Measurements from ENCODE around the gene TAGLN.

The TAGLN gene

GRCh38 chr11:117230999-117231841, 32.0 kb downstream of the TAGLN start:
- peak in 1 of 4 experiments; percentile 10 for DNase-seq

- no peak for DNase-seq
Observed at GRCh38 chr11:117231842-117232091, 32.6 kb downstream of the TAGLN start, which contains the start of gene PCSK7. Gene PCSK7 (minus strand): TSS chr11:117232073. CDS start chr11:117229844, 2,229 bp downstream.

DNA sequence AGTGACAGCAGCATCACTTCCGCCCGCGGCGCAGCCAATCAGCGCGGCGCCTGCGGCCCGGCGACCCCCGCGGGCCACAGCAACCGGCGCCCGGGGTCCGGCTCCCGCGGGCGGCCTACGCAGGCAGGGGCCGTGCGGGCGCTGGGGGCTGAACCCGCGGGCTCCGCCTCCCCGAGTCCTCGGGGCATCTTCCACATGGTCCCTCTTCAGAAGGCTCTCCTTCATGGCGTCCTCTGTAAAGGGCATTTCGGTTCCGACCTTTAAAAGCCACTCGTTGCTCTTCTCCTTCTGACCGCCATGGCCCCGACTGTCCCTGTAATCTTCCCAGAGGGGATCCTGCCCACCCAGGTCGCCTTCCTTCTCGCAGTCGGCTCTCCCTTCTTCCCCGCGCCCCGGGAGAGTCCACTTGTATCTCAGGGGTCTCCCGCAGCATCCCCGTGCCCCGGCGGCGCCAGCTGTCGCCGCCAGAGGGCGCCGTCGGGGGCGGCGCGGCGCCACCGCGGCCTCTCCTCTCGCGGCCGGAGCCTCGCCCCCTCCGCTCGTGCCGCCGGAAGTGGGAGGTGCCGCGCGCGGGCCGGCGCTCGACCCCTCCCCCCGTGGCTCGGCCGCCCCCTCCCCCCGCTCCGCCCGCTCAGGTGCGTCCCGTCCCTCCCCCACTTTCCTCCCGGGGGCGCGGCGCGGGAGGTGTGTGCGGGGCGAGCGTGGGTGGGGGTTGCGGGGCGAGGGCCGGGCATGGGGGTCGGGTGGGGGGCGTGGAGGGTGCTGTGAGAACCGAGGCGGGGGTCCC, 33.1 kb downstream of the TAGLN start, which contains the start of gene RNF214:
TSS of gene RNF214 (plus strand) at position 580 of the 787 bp plus-strand sequence. CDS start 1,602 bp downstream, outside the sequence.
- peak; percentile 86 to 94 (median 92) for DNase-seq

DNA sequence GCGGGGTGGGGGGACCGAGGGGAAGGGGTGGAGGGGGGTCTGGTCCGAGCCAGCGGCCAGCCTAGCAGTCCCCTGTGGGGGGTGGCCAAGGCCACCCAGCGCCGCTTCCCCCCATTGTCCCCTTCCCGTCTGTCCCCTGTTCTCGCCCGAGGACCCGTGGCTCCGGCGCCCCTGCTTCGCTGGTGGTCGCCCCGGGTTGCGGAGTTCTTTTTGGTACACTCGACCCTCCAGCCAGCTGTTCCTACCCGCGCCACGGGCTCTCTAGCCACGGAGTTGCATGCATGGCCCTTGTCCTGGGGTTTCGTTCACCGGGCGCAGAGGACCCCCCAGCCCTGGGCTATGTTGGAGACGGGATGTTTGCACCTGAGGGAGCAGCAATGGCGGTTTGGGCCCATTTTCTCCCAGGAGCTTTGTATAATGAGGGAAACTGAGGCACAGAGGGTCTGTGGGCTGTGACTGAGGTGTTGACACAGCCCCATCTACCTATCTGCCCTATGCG, 33.8 kb downstream of the TAGLN start:
- peak; percentile 2 to 37 (median 14) for DNase-seq

GRCh38 chr11:117238221-117238620, 39.1 kb downstream of the TAGLN start:
- no peak for DNase-seq

DNA sequence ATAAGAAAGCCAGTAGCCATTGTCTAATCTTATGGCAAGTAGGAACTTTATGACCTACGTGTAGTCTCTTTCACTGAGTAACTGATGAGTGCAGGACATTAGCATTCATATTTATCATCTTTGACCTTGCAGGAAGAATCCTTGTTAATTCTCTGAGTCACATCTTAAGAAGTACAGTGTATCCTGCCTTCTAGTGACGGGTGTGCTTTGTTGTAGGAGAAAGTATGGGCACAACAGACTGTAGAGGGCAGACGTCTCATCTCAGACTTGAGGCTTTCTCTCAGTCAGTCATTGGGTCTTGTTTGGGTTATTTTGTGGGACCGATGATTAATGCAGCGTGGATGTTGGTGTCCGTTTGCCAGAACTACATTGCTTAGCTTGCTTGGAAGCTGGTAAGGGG, 40.1 kb downstream of the TAGLN start:
- DNase-seq: no peak

- DNase-seq: no peak
Observed at GRCh38 chr11:117248341-117248740, 49.2 kb downstream of the TAGLN start.

GRCh38 chr11:117249571-117249970, 50.4 kb downstream of the TAGLN start:
- DNase-seq: no peak

DNA sequence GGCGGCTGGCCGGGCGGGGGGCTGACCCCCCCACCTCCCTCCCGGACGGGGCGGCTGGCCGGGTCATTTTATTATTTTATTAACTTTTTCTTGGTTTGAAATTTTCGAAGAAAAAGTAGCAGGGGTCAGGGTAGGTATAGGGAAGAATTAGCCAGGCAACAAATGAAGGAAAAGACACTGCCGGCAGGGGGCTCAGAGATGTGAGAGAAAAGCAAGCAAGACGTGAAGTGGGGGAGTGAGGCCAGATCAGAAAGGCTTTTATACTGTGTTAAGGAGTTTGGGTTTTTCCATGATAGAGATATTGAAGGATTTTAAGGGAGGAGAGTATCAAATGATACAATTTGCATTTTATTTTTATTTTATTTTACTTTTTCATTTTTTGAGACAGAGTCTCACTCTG, 52.3 kb downstream of the TAGLN start:
- no peak for DNase-seq

DNA sequence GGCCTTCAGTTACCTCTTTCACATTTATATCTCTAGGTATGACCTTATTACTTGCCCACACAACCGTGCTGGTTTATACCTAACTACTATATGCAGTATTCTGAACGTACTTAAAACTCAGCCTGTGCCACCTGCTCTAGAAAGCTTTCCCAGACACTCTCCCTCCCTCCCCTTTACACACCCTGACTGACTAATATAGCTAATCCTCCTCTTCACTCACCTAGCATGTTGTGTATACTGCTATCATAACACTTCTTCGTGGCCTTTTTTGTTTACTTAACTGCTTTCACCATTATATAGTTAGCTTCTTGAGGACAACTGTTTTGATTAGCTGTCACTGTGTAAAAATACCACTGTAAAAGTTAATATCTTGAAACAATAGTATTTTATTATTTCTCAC, 56.8 kb downstream of the TAGLN start:
- no peak for DNase-seq

- DNase-seq: peak in 2 of 4 experiments; percentile 4 to 9
Observed at GRCh38 chr11:117256573-117256972, 57.4 kb downstream of the TAGLN start.
